GM15510 (cell line): ENCODE results near the gene ZBTB46.

Experiments
- POLR2A ChIP-seq: IDR thresholded peaks from 3 replicates; pipeline ENCODE4 v1.6.1; 2011; ENCODE audit warnings: borderline replicate concordance; ENCODE audit not compliant: insufficient read length; ENCODE audit errors: extremely low read depth

Gene ZBTB46

GRCh38 chr20:63735859-63736718 lies 95.0 kb downstream of the ZBTB46 start, which contains the start of gene LIME1:
Gene LIME1 (plus strand): TSS chr20:63736664. CDS start chr20:63737550, 886 bp downstream.
- peak; percentile 31 for TF ChIP-seq POLR2A

GRCh38 chr20:63734946-63735858 lies 95.9 kb downstream of the ZBTB46 start:
- TF ChIP-seq POLR2A: no peak

GRCh38 chr20:63734111-63734945 lies 96.7 kb downstream of the ZBTB46 start:
- no peak for TF ChIP-seq POLR2A

- TF ChIP-seq POLR2A: no peak
Observed at GRCh38 chr20:63733579-63734081, 97.4 kb downstream of the ZBTB46 start.

- no peak for TF ChIP-seq POLR2A
Observed at GRCh38 chr20:63733117-63733516, 97.9 kb downstream of the ZBTB46 start.

GRCh38 chr20:63732118-63733095 lies 98.7 kb downstream of the ZBTB46 start:
- TF ChIP-seq POLR2A: no peak

GRCh38 chr20:63731410-63731809 lies 99.7 kb downstream of the ZBTB46 start:
- no peak for TF ChIP-seq POLR2A

GRCh38 chr20:63718996-63719395 lies 112.1 kb downstream of the ZBTB46 start:
- no peak for TF ChIP-seq POLR2A

- no peak for TF ChIP-seq POLR2A
Observed at GRCh38 chr20:63714858-63715257, 116.2 kb downstream of the ZBTB46 start.

- TF ChIP-seq POLR2A: no peak
Observed at GRCh38 chr20:63712191-63712590, 118.9 kb downstream of the ZBTB46 start.

GRCh38 chr20:63711085-63711645 lies 119.9 kb downstream of the ZBTB46 start:
- TF ChIP-seq POLR2A: no peak

- no peak for TF ChIP-seq POLR2A
Observed at GRCh38 chr20:63709149-63709527, 121.9 kb downstream of the ZBTB46 start.
